Left lung (tissue), 10 donors: ENCODE results near the gene CEP170. TPM values are rescaled to one million over a fixed set of nuclear protein-coding genes. Genes with fewer than 3 reads are reported as not detected.
A peak's percentile ranks its signal among the peaks of the same experiment; 100 is the strongest.
"Not testable (repeated sequence)": the region's sequence is repeated elsewhere in the genome, so short reads cannot be mapped to it uniquely, and the experiment has no call there.

Experiments used
- ATAC-seq: fragments of 200-7000 bp; cut with Tn5 transposase; one replicate; pipeline ENCODE4 v1.9.1; 2020; ENCODE audit warnings: moderate library complexity
- DNase-seq, 4 donors: peaks; one replicate each; pipeline ENCODE4 v3.0.0-alpha.2; 2013 to 2020
- H3K27ac ChIP-seq, 2 donors: fragments of 200-600 bp; sonication (generic) in 1 of 2; one replicate each; pipeline versions ENCODE4 v1.5.0 to v1.8.0; 2020 to 2021
- H3K27me3 ChIP-seq, 2 donors: fragments of 200-600 bp; sonication (generic) in 1 of 2; one replicate each; pipeline versions ENCODE4 v1.5.0 to v1.8.0; 2020 to 2021
- H3K36me3 ChIP-seq, 2 donors: fragments of 200-600 bp; sonication (generic) in 1 of 2; one replicate each; pipeline versions ENCODE4 v1.5.0 to v1.8.0; 2020 to 2021
- H3K4me1 ChIP-seq, 2 donors: fragments of 200-600 bp; one replicate each; pipeline ENCODE4 v1.8.0; 2021
- H3K4me3 ChIP-seq, 2 donors: fragments of 200-600 bp; sonication (generic) in 1 of 2; one replicate each; pipeline versions ENCODE4 v1.5.0 to v1.8.0; 2020 to 2021; ENCODE audit warnings: mild to moderate bottlenecking in 1 of 2
- H3K9me3 ChIP-seq, 2 donors: fragments of 200-600 bp; sonication (generic) in 1 of 2; one replicate each; pipeline versions ENCODE4 v1.5.0 to v1.8.0; 2020 to 2021
- intact Hi-C, 2 donors: fragments of 100-400 bp; cut with DNase I; formaldehyde crosslinking; loops; one replicate each; pipeline versions ENCODE4 v1.11.2 to v1.14.2; 2022
- polyA plus RNA-seq, 6 donors: library from polyadenylated mRNA; unstranded; fragments of 120-200 nt; gene quantifications; one replicate each; pipeline ENCODE4 v1.2.1, GENCODE V29; 2013; ENCODE audit not compliant: insufficient read length in 6 of 6
- total RNA-seq, 2 donors: library from RNA; stranded (reverse); fragmentation: NEBNext Ultra II Directional; extraction: Animal tissue kit (Norgen Biotek cat#: 25700); gene quantifications; one replicate each; pipeline ENCODE4 v1.2.1, GENCODE V29; 2021
- donor health status: DM: no; HTN: yes; CAD: no.
- donor health status: DM: no; HTN: no; CAD: no.

CEP170 gene
- total and polyA plus RNA-seq, 8 donors = 60.8 to 111 (median 74.2) TPM

- intact Hi-C loops, H3K27ac ChIP-seq, H3K9me3 ChIP-seq, H3K27me3 ChIP-seq, H3K4me1 ChIP-seq, H3K36me3 ChIP-seq, H3K4me3 ChIP-seq, DNase-seq, ATAC-seq: not testable (repeated sequence)
Observed at GRCh38 chr1:243114769-243115168, 140.3 kb downstream of the CEP170 start.

- H3K27ac ChIP-seq, intact Hi-C loops, H3K36me3 ChIP-seq, H3K9me3 ChIP-seq, H3K4me3 ChIP-seq, H3K27me3 ChIP-seq, H3K4me1 ChIP-seq, DNase-seq: not testable (repeated sequence)
- peak; percentile 85 for ATAC-seq
Observed at GRCh38 chr1:243114059-243114713, 140.9 kb downstream of the CEP170 start.

GRCh38 chr1:243107171-243107570 lies 147.9 kb downstream of the CEP170 start:
- ATAC-seq, intact Hi-C loops, H3K4me3 ChIP-seq, H3K9me3 ChIP-seq, DNase-seq, H3K4me1 ChIP-seq, H3K27me3 ChIP-seq, H3K36me3 ChIP-seq, H3K27ac ChIP-seq: not testable (repeated sequence)

- ATAC-seq = not testable (repeated sequence)
Observed at GRCh38 chr1:243105652-243106332, 149.3 kb downstream of the CEP170 start.

GRCh38 chr1:243105104-243105503 lies 150.0 kb downstream of the CEP170 start:
- H3K27ac ChIP-seq, DNase-seq, H3K4me1 ChIP-seq, H3K36me3 ChIP-seq, H3K4me3 ChIP-seq, intact Hi-C loops, H3K27me3 ChIP-seq, H3K9me3 ChIP-seq: not testable (repeated sequence)
- peak; percentile 60 for ATAC-seq

More at GRCh38 chr1:243105652-243106332, 149.3 kb downstream of the CEP170 start:
- H3K9me3 ChIP-seq, H3K4me1 ChIP-seq, H3K4me3 ChIP-seq, H3K36me3 ChIP-seq, H3K27me3 ChIP-seq, intact Hi-C loops, H3K27ac ChIP-seq, DNase-seq: not testable (repeated sequence)

GRCh38 chr1:243104452-243104851 lies 150.6 kb downstream of the CEP170 start:
- H3K36me3 ChIP-seq, H3K27ac ChIP-seq, H3K27me3 ChIP-seq, DNase-seq, H3K9me3 ChIP-seq, intact Hi-C loops, H3K4me1 ChIP-seq, ATAC-seq, H3K4me3 ChIP-seq: not testable (repeated sequence)

GRCh38 chr1:243101551-243102050 lies 153.5 kb downstream of the CEP170 start:
- ATAC-seq (peak; percentile 59), DNase-seq (peak; percentile 36 to 81 (median 75))
- H3K4me1 ChIP-seq, H3K36me3 ChIP-seq, intact Hi-C loops, H3K27me3 ChIP-seq, H3K9me3 ChIP-seq: not testable (repeated sequence)
- peak overlapping the region; percentile 21 to 31 for H3K4me3 ChIP-seq
- H3K27ac ChIP-seq = peak overlapping the region in 1 of 2 donors; percentile 26

- H3K4me3 ChIP-seq, intact Hi-C loops, H3K27me3 ChIP-seq, DNase-seq, ATAC-seq, H3K4me1 ChIP-seq, H3K27ac ChIP-seq, H3K36me3 ChIP-seq, H3K9me3 ChIP-seq: not testable (repeated sequence)
Observed at GRCh38 chr1:243087368-243087767, 167.7 kb downstream of the CEP170 start.

Other genes with a start within 250 kb of the CEP170 start
- 10 to 100 TPM; 62.2 to 83.7 TPM for gene SDCCAG8, start 760 bp upstream of the CEP170 start, total RNA-seq
- gene SDCCAG8, start 760 bp upstream of the CEP170 start, polyA plus RNA-seq = 10 to 100 TPM; 36.6 to 47.9 (median 43.6) TPM